ENCODE data around the gene AKR7A3. TPM values are rescaled to one million over a fixed set of nuclear protein-coding genes. Genes with fewer than 3 reads are reported as not detected.

AKR7A3 gene
- total RNA-seq, 6 experiments from 2014 or later = 58.1 to 169 (median 130) TPM

- peak within 1 kb of the TSS; percentile 93 to 98 (median 94) for H3K27ac ChIP-seq
- H3K4me1 ChIP-seq = peaks cover 0 to 18% (median 6%) of the 10 kb centered on the region in 4 donors
- intact Hi-C loops (cut with DNase I) = no loop called here
- no peaks in the 10 kb centered on the region for H3K9me3 ChIP-seq
- TF ChIP-seq CTCF (IDR thresholded peaks at IDR 0.05) (no peak), POLR2A (IDR thresholded peaks at IDR 0.05) (peak; percentile 64)
- DNase-seq = peak; percentile 89 to 92 (median 91)
- 0% methylated on average over 31 of the region's 81 CpGs for WGBS (ENCODE audit: insufficient coverage, low coverage, low lambda C conversion rate, missing lambda C conversion rate)
- H3K4me3 ChIP-seq = peak within 1 kb of the TSS; percentile 73 to 82 (median 81)
- no peaks in the 10 kb centered on the region for H3K27me3 ChIP-seq
- H3K36me3 ChIP-seq = no peaks in the 10 kb centered on the region
- ATAC-seq = peak; percentile 91 to 95 (median 92)
These were observed 37.0 kb downstream of the AKR7A3 start, which contains the start of the genes EMC1 and MRTO4 for GRCh38 chr1:19251305-19252196. Gene EMC1, minus strand, starts transcription at chr1:19251524. Its CDS starts 15 bp downstream, at chr1:19251509. Gene MRTO4, plus strand, starts transcription at chr1:19251805. Its CDS starts 31 bp downstream, at chr1:19251836.

- Histone ChIP-seq H3K27ac (peak overlapping the region; percentile 93 to 98 (median 94)), H3K9me3 (no peaks in the 10 kb centered on the region), H3K27me3 (no peaks in the 10 kb centered on the region), H3K4me1 (peaks cover 0 to 18% (median 6%) of the 10 kb centered on the region in 4 donors), H3K36me3 (no peaks in the 10 kb centered on the region), H3K4me3 (peak overlapping the region; percentile 73 to 82 (median 81))
- DNase-seq (no peak), ATAC-seq (peak; percentile 8 to 19 (median 14))
- TF ChIP-seq CTCF (IDR thresholded peaks at IDR 0.05) = no peak
- TF ChIP-seq POLR2A (IDR thresholded peaks at IDR 0.05) = no peak
- WGBS (ENCODE audit: insufficient coverage, low coverage, low lambda C conversion rate, missing lambda C conversion rate) = 11% methylated on average over 10 of the region's 14 CpGs
- intact Hi-C loops (cut with DNase I) = no loop called here
These were observed 37.8 kb downstream of the AKR7A3 start for GRCh38 chr1:19250629-19251304.

GRCh38 chr1:19240673-19241538 lies 47.7 kb downstream of the AKR7A3 start:
- intact Hi-C loops (cut with DNase I) = no loop called here
- ATAC-seq = peak; percentile 96 to 99 (median 98)

More at GRCh38 chr1:19240673-19241538, 47.7 kb downstream of the AKR7A3 start:
- no peaks in the 10 kb centered on the region for H3K4me1 ChIP-seq
- 55% methylated on average over 7 of the region's 7 CpGs for WGBS (ENCODE audit: insufficient coverage, low coverage, low lambda C conversion rate, missing lambda C conversion rate)
- H3K36me3 ChIP-seq = peaks cover 11 to 84% (median 36%) of the 10 kb centered on the region in 4 donors
- H3K27me3 ChIP-seq = no peaks in the 10 kb centered on the region
- H3K27ac ChIP-seq = no peak overlapping the region
- H3K9me3 ChIP-seq = no peaks in the 10 kb centered on the region
- TF ChIP-seq POLR2A (IDR thresholded peaks at IDR 0.05) = no peak
- peak; percentile 83 to 98 (median 96) for TF ChIP-seq CTCF (IDR thresholded peaks at IDR 0.05)
- H3K4me3 ChIP-seq = no peak overlapping the region
- DNase-seq = peak; percentile 66 to 73 (median 69)

Measured in right lobe of liver (tissue), 6 donors.